Panc1 (cell line): Measurements from ENCODE around the gene DHRS2.

ENCODE experiments used
- CTCF ChIP-seq: fragments of 450-650 bp; IDR thresholded peaks from 2 replicates; pipeline ENCODE4 v1.5.1; 2017; ENCODE audit warnings: mild to moderate bottlenecking
- POLR2AphosphoS5 ChIP-seq: IDR thresholded peaks from 2 replicates; pipeline ENCODE4 v1.6.1; 2012; ENCODE audit warnings: mild to moderate bottlenecking, low read depth, low read length, moderate library complexity

GRCh38 chr14:23641915-23642588 lies 5.9 kb downstream of the DHRS2 start:
- TF ChIP-seq POLR2AphosphoS5, result no peak
- no peak for TF ChIP-seq CTCF
